Activated naive CD8-positive, alpha-beta T cell treated with anti-CD3 and anti-CD28 coated beads for 36 hours (primary cell): ENCODE data around the gene DNASE1. TPM values are rescaled to one million over a fixed set of nuclear protein-coding genes. Genes with fewer than 3 reads are reported as not detected.

Source experiments
- DNase-seq: peaks from one replicate; pipeline ENCODE4 v3.0.0; 2021
- H3K27ac Mint-ChIP-seq: one replicate; pipeline ENCODE4 v1.8.0; 2022; ENCODE audit warnings: mild to moderate bottlenecking, moderate library complexity, mixed read lengths
- H3K27me3 Mint-ChIP-seq: one replicate; pipeline ENCODE4 v1.8.0; 2022; ENCODE audit warnings: mild to moderate bottlenecking, mixed read lengths
- H3K36me3 Mint-ChIP-seq: one replicate; pipeline ENCODE4 v1.8.0; 2021; ENCODE audit warnings: mild to moderate bottlenecking, mixed read lengths
- H3K4me1 Mint-ChIP-seq: one replicate; pipeline ENCODE4 v1.8.0; 2021; ENCODE audit warnings: mixed read lengths
- H3K4me3 Mint-ChIP-seq: one replicate; pipeline ENCODE4 v1.8.0; 2022; ENCODE audit warnings: mild to moderate bottlenecking, moderate library complexity, mixed read lengths
- H3K9me3 Mint-ChIP-seq: one replicate; pipeline ENCODE4 v1.8.0; 2022; ENCODE audit warnings: mixed read lengths
- total RNA-seq, 2 experiments: library from RNA; stranded (reverse); gene quantifications; one replicate each; pipeline ENCODE4 v1.2.3, GENCODE V29; 2021

Gene DNASE1
- total RNA-seq, 2 experiments from 2014 or later, result 4.6 to 5.8 TPM

DNA sequence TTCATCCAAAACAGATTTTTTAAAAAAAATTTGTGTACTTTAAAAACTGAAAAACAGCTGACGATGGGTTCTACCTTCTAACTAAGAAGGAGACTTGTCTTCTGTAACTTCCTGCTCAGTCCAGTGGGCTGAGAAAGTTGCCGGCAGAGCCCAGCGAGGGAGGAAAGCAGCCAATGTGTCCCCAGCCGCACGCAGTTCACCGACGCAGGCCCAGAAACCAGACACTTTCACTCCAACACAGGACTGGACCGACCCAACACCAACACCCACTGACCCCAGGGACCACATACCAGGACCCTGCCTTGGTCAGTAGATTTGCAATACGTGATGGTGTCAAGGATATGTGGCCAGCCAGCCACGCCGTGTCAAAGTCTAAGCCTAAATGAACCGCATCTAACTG, 37.3 kb downstream of the DNASE1 start:
- Mint-ChIP-seq H3K4me3 (no peak overlapping the region), H3K9me3 (no peaks in the 10 kb centered on the region), H3K4me1 (peaks cover 24% of the 10 kb centered on the region), H3K27me3 (no peaks in the 10 kb centered on the region), H3K36me3 (peaks cover 43% of the 10 kb centered on the region), H3K27ac (no peak overlapping the region)
- no peak for DNase-seq

DNA sequence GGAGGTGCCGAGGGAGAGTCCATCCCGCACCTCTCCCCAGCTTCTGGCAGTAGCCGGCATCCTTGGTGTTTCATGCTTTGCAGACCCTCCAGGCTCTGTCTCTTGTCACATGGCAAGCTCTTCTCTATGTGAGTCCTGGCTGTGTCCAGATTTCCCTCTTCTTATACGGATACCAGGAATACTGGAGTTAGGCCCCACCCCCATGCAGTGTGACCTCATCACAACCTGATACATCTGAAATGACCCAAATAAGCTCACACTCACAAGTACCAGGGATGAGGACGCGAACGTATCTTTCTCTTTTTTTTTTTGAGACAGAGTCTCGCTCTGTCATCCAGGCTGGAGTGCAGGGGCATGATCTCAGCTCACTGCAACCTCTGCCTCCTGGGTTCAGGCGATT, 39.6 kb downstream of the DNASE1 start:
- Mint-ChIP-seq H3K36me3 (peaks cover 32% of the 10 kb centered on the region), H3K27ac (no peak overlapping the region), H3K4me3 (no peak overlapping the region), H3K27me3 (no peaks in the 10 kb centered on the region), H3K9me3 (no peaks in the 10 kb centered on the region), H3K4me1 (peaks cover 28% of the 10 kb centered on the region)
- DNase-seq, result no peak

DNA sequence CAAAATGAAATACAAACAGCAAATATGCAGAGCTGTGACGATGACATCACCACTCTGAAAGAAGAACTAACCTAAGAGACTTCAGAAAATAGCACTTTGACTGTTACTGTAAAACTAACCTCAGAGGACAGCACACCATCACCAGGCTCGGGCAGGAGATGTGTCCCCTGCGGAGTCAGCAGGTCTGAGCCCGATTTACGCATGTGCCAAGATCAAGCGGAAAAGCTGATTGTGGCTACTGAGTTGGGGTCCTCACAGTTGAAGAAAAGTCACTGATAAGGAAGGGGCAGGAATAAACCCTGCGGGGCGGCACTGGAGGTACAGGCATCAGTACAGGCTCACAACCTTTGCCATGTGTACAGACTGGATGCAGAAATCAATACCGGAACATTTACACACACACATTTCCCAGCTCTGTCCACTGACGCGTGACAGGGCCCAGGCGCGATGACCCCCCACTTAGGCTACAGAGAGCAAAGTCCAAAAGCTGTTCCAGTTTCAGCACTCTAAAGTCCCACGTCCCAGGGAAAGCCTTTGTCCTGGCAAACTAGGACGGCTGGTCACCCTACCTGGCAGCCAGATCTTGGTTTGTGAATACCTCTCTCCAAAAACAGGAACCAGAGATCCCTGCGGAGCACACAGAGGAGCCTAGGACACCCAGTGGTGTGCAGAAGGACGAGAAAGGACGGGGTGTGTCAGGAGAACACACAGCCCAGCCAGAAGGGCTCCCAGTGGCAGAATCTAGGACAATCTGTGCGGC, 41.3 kb downstream of the DNASE1 start:
- H3K4me1 Mint-ChIP-seq, result peaks cover 33% of the 10 kb centered on the region
- H3K4me3 Mint-ChIP-seq, result no peak overlapping the region
- no peak overlapping the region for H3K27ac Mint-ChIP-seq

DNA sequence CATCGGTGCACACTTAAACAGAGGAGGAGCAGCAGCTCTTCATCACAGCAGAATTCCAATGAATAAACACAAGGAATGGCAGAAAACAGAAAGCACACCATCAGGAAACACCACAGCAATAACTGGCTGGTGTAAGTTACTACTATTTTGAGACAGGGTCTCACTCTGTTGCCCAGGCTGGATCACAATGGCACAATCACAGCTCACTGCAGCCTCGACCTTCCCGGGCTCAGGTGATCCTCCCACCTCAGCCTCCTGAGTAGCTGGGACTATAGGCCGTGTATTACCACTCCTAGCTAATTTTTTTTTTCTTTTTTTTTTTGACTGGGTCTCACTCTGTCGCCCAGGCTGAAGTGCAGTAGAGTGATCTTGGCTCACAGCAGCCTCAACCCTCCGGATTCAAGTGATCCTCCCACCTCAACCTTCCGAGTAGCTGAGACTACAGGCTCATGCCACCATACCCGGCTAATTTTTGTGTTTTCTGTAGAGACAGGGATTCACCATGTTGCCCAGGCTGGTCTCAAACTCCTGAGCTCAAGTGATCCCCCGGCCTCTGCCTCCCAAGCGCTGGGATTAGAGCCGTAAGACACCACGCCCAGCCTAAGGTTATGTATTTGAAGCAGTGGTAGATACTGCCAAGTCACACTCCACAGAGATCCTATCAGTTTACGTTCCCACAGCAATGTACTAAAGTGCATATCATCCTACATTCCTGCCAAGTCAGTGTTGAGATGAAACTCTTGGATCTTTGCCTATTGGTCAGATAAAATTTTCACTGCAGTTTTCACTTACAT, 42.1 kb downstream of the DNASE1 start:
- H3K27ac Mint-ChIP-seq, result no peak overlapping the region
- H3K4me3 Mint-ChIP-seq, result no peak overlapping the region
- DNase-seq, result no peak
- H3K36me3 Mint-ChIP-seq, result peaks cover 35% of the 10 kb centered on the region
- H3K4me1 Mint-ChIP-seq, result peaks cover 27% of the 10 kb centered on the region
- H3K27me3 Mint-ChIP-seq, result no peaks in the 10 kb centered on the region
- no peaks in the 10 kb centered on the region for H3K9me3 Mint-ChIP-seq

More for the DNA sequence above, 41.3 kb downstream of the DNASE1 start:
- Mint-ChIP-seq H3K36me3 (peaks cover 35% of the 10 kb centered on the region), H3K9me3 (no peaks in the 10 kb centered on the region), H3K27me3 (no peaks in the 10 kb centered on the region)
- DNase-seq, result no peak

DNA sequence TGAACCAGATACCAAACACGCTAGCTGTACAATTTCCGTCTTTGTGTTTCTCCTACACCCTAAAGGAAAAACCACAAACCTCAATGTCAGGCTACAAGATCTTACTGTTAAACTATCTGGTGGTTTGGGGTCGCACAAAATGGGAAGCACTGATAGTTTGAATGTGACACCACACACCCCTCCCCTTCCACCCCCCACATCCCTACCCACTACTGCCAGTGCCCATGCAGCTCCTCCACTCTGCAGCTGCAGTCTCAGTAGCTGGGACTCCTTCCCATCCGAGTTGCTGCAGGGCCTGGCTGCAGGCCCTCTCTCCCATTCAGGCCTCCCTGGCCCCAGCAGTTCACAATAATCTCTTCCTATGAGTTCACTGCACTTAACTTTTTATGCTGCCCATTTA, 44.5 kb downstream of the DNASE1 start:
- Mint-ChIP-seq H3K4me1 (peaks cover 24% of the 10 kb centered on the region), H3K36me3 (peaks cover 39% of the 10 kb centered on the region)
- DNase-seq, result no peak

DNA sequence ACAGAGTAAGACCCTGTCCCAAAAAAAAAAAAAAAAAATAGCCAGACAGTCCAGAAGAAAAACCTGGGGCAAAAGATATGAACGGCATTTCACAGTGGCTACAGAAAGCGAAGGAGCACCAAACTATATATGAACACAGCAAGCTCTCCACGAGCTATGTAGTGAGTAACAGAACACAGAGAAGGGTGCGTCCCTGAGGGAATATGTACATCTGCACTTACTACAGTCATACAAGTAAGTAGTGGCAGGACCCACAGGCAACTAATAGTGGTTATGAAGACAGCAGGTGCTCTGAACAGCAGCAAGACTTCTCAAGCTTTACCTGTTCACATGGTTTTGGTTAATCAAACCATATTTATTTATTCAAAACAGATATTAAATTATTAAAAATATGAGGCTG, 47.0 kb downstream of the DNASE1 start:
- H3K4me1 Mint-ChIP-seq, result peaks cover 21% of the 10 kb centered on the region
- peaks cover 27% of the 10 kb centered on the region for H3K36me3 Mint-ChIP-seq
- no peaks in the 10 kb centered on the region for H3K9me3 Mint-ChIP-seq
- H3K4me3 Mint-ChIP-seq, result no peak overlapping the region
- no peak for DNase-seq
- no peaks in the 10 kb centered on the region for H3K27me3 Mint-ChIP-seq
- H3K27ac Mint-ChIP-seq, result no peak overlapping the region

More for the DNA sequence above, 44.5 kb downstream of the DNASE1 start:
- no peak overlapping the region for H3K4me3 Mint-ChIP-seq
- H3K27me3 Mint-ChIP-seq, result no peaks in the 10 kb centered on the region
- H3K27ac Mint-ChIP-seq, result peak overlapping the region; percentile 38
- no peaks in the 10 kb centered on the region for H3K9me3 Mint-ChIP-seq

DNA sequence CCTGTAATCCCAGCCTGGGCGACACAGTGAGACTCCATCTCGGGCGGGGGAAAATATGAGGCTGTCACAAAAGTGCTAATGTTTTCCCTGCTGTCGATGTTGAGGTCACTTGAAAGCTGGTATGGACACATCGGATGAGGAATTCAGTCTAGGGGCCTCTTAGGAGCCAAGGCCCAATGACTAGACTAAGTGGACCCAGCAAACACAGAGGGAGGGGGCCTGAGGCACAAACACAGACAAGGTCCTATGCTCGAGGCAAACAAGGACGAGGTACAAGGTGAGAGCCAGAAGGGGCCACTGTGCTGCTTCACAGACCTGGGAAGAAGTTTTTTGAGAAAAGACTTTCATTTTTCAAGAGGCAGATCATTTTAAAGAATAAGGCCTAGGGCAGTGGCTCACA, 47.6 kb downstream of the DNASE1 start:
- Mint-ChIP-seq H3K27me3 (no peaks in the 10 kb centered on the region), H3K36me3 (peaks cover 30% of the 10 kb centered on the region), H3K4me3 (no peak overlapping the region), H3K27ac (no peak overlapping the region), H3K9me3 (no peaks in the 10 kb centered on the region), H3K4me1 (peaks cover 21% of the 10 kb centered on the region)
- DNase-seq, result no peak

DNA sequence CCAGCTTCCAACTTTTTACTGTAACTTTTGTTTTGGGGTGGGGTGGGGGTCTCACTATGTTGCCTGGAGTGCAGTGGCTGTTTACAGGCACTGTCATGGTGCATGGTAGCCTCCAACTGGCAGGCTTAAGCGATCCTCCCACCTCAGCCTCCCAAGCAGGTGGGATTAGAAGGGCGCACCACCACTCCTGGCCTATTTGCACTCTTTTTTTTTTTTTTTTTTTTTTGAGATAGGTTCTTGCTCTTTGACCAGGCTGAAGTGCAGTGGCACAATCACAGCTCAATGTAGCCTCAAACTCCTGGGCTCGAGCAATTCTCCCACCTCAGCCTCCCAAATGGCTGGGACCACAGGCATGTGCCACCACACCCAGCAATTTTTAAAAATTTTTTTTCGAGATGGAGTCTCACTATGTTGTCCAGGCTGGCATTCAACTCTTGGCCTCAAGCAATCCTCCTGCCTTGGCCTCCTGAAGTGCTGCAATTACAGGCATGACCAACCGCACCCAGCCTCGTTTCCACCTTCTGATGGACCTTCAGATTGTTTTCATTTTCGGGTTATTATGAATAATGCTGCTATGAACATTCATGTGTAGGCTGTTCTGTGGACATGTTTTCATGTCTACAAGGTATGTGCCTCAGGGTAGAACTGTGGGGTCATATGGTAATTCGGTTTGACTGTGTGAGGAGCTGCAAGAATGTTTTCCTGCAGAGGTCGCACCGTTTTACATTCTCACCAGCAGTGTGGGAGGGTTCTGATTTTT, 51.9 kb downstream of the DNASE1 start:
- Mint-ChIP-seq H3K9me3 (no peaks in the 10 kb centered on the region), H3K4me3 (no peak overlapping the region), H3K4me1 (peaks cover 11% of the 10 kb centered on the region), H3K27me3 (no peaks in the 10 kb centered on the region), H3K27ac (no peak overlapping the region), H3K36me3 (peaks cover 25% of the 10 kb centered on the region)
- no peak for DNase-seq

Other genes starting within 250 kb of the DNASE1 start
- 1 to 10 TPM; 2.7 TPM for gene ZNF597, start 211.2 kb upstream of the DNASE1 start, total RNA-seq
- gene NAA60, start 211.0 kb upstream of the DNASE1 start, total RNA-seq, result 10 to 100 TPM; 37.5 to 38.2 TPM
- gene C16orf90, start 159.2 kb upstream of the DNASE1 start, total RNA-seq, result not detected
- gene CLUAP1, start 153.7 kb upstream of the DNASE1 start, total RNA-seq, result 10 to 100 TPM in 1 of 2 experiments, 1 to 10 TPM in 1; 8.8 to 10.1 TPM
- gene NLRC3, start 77.3 kb upstream of the DNASE1 start, total RNA-seq, result 10 to 100 TPM; 12.3 to 12.5 TPM
- gene SLX4, start 43.1 kb upstream of the DNASE1 start, total RNA-seq, result 1 to 10 TPM; 9.1 to 9.3 TPM
- gene TRAP1, start 62.8 kb downstream of the DNASE1 start, total RNA-seq, result 100 to 1,000 TPM; 366 to 377 TPM
- 10 to 100 TPM; 30.1 to 32.7 TPM for gene CREBBP, start 226.0 kb downstream of the DNASE1 start, total RNA-seq